HG02759 (cell line): ENCODE results near the gene FAAH.
"Not testable (repeated sequence)": the region's sequence is repeated elsewhere in the genome, so short reads cannot be mapped to it uniquely, and the experiment has no call there.

ENCODE experiments used
- ATAC-seq: cut with Tn5 transposase; IDR thresholded peaks from one replicate; pipeline ENCODE4 v1.9.1; 2021; ENCODE audit warnings: mild to moderate bottlenecking, moderate library complexity; ENCODE audit not compliant: unreplicated experiment

The FAAH gene

DNA sequence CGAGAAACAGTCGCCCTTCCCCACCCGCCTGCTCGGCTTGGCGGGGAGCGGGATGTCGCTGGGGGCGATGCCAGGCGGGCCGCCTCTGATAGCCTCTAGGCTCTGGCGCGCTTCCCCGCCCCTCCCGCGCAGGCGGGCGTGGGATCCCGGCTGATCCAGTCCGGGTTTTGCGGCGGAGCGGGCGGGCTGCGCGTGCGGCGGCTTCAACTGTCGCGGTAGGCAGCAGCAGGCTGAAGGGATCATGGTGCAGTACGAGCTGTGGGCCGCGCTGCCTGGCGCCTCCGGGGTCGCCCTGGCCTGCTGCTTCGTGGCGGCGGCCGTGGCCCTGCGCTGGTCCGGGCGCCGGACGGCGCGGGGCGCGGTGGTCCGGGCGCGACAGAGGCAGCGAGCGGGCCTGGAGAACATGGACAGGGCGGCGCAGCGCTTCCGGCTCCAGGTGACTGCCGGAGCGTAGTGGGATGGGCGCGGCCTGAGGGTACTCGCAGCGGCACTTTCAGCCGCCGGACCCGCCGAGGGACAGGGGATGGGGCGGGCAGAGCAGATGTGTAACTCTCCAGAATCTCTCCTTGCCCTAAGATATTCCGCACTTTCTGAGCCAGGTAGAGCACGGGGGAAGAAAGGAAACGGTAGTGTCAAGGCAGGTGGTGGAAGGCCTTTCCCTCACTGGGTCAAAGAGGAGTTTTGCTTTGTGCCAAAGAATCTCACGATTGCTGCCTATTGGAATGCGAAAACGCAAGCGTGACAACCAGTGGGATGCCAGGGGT is at the start of gene FAAH:
Gene FAAH, plus strand, starts transcription at position 210 of the 764 bp plus-strand sequence. Its CDS starts 32 bp downstream, at position 242.
- ATAC-seq = no peak

DNA sequence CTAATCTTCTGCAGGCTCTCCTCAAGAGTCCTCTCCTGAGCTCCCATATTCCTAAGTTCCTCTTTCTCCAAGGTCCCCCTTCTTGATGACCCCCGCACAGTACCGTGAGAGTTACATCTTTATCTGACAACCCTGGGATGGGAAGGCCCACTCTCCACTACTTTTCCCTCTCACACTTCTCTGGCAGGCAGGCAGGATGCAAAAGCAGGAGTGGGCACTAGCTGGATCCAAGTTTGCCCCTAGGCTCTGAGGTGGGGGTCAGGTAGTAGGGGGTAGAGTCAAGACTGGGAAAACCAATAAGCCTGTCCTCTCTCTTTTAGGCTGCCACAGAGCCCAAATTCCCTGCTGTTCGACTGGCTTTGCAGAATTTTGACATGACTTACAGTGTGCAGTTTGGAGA is 49.6 kb upstream of the FAAH start:
- no peak for ATAC-seq

DNA sequence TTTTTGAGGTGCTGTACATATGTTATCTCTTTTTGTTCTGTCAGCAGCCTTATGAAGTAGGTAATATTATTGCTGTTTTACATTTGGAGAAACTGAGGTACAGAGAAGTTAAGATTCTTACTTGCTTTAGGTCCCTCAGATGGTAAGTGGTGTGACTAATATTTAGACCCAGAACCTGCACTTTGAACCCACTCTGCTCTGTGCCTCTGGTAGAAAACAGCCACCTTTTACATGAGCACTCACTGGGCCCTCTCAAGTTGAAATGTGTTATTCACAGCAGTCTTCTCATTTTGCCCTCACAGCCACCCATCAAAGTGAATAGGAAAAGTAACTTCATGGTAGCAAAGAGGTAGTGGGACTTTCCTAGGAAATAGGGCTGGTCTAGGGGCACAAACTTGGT is 48.8 kb upstream of the FAAH start:
- no peak for ATAC-seq

DNA sequence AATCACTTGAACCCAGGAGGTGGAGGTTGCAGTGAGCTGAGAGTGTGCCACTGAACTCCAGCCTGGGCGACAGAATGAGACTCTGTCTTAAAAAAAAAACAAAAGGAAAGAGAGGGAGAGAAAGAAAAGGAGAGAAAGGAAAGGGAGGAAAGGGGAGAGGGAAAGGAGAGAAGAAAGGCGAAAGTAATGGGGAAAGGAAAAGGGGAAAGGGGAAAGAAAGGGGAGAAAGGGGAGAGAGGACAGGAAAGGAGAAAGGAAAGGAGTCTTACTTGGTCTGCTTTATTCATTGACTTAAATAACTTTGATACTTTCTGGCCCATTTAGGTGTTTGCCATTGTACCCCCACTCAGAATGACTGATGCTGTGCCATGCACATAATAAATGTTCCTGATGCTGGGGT is 41.8 kb upstream of the FAAH start:
- no peak for ATAC-seq

DNA sequence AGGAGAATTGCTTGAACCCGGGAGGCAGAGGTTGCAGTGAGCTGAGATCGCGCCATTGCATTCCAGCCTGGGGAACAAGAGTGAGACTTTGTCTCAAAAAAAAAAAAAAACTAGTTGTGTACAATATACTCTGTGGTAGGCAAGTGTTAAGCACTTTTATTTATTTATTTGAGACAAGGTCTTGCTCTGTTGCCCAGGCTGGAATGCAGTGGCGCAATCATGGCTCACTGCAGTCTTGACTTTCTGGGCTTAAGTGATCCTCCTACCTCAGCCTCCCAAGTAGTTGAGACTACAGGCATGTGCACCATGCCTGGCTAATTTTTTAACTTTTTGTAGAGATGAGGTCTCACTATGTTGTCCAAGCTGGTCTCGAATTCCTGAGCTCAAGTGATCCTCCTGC is 38.2 kb upstream of the FAAH start:
- ATAC-seq = not testable (repeated sequence)

DNA sequence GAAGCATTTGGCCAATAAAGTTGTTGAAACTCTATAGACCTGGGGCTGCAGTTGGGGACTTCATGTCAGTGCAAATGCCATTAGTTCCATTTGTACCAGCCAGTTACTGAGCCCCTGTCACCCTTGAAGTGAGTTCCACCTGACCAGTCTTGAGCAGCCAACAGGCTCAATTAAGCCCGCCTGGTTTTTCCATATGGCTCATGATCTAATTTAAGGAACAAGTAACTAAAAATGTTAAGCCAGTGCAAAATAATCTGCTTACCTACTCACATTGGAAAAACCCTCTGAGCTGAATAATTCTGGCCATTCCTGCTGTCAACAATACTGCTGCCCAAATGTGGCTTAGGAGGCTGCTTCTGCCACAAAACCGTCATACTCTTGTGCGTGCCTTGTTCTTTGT is 32.0 kb upstream of the FAAH start:
- no peak for ATAC-seq

DNA sequence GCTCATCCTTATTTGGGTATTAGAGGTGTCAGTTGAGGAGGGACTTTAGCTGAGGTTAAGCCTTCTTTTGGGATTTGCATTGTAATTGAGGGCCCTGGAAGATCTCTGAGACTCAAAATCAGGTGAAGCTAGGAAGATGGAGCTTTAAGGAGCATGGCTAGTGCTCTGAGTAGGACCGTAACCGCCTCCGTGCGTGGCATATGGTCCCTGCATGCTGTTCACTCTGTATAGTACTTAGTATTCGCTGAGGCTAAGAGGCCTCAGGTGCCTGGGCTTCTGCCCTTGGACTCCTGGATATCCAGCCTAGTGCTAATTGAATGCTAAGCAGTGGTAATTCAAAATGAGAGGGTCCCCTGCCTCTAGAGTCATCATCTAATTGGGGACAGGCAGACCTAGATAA is 31.0 kb upstream of the FAAH start:
- ATAC-seq = no peak

DNA sequence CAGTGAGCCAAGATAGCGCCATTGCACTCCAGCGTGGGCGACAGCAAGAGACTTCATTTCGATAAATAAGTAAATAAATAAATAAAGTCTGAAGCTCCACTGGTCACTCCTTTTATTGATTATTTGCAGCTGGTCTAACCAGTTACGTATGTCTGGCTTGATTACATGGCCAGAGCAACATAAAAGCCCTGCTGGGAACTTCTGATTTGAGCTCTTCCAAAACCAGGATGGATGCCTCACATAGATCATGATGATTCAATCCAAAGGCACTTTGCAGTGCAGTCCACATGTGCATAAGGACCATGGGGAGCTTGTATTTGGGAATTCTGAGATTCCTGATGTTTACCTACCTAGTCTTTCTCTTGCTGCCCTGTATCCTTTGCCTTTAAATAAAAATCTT is 29.5 kb upstream of the FAAH start:
- ATAC-seq = no peak

DNA sequence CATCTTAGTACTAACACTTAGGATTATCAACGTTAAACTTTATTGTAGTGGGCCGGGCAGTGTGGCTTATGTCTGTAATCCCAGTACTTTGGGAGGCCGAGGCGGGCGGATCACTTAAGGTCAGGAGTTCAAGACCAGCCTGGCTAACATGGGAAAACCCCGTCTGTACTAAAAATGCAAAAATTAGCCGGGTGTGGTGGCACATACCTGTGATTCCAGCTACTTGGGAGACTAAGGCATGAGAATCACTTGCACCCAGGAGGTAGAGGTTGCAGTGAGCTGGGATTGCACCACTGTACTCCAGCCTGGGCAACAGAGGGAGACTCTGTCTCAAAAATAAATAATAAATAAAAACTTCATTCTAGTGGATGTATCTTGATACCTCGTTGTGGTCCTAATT is 28.3 kb upstream of the FAAH start:
- not testable (repeated sequence) for ATAC-seq

DNA sequence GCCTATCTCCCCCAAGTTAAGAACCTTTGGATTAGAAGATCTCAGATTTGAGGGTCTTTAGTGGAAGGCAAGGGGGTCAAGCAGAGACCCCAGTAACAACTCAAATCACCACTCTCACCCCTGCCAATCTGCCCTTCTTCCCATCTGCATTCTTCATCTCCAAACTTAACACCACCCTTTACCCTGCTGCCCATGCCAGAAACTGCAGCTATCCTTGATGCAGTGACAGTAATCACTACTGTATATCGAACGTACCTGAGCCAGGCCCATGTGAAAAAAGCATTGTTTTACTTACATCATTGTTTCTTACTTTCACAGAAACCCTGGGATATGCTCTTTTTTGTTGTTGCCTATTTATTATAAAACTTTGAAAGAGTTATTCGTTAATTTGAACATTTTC is 27.0 kb upstream of the FAAH start:
- no peak for ATAC-seq

DNA sequence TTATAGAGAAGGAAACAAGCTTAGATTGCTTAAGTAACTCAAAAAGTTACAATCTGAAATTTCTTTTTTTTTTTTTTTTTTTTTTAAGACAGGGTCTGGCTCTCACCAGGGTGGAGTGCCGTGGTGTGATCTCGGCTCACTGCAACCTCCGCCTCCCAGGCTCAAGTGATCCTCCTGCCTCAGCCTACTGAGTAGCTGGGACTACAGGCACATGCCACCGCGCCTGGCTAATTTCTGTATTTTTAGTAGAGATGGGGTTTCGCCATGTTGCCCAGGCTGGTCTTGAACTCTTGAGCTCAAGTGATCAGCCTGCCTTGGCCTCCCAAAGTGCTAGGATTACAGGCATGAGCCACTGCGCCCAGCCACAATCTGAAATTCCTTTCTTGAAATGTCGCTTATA is 26.4 kb upstream of the FAAH start:
- ATAC-seq = not testable (repeated sequence)

DNA sequence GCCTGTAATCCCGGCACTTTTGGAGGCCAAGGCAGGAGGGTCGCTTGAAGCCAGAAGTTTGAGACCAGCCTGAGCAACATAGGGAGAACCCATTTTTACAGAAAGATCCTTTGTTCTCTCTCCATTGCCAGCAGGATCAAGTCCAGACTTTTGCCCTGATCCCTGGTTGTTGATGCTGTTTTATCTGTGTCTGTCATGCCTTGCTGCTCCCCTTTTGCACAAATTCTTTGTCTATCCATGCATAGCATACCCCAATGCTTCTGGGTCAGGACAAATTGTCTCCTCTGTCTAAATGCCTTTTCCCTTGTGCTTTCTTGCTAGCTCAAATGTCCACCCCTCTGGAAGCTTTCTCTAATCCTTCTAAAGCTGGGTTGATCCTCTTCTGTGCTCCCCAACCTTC is 25.3 kb upstream of the FAAH start:
- no peak for ATAC-seq

DNA sequence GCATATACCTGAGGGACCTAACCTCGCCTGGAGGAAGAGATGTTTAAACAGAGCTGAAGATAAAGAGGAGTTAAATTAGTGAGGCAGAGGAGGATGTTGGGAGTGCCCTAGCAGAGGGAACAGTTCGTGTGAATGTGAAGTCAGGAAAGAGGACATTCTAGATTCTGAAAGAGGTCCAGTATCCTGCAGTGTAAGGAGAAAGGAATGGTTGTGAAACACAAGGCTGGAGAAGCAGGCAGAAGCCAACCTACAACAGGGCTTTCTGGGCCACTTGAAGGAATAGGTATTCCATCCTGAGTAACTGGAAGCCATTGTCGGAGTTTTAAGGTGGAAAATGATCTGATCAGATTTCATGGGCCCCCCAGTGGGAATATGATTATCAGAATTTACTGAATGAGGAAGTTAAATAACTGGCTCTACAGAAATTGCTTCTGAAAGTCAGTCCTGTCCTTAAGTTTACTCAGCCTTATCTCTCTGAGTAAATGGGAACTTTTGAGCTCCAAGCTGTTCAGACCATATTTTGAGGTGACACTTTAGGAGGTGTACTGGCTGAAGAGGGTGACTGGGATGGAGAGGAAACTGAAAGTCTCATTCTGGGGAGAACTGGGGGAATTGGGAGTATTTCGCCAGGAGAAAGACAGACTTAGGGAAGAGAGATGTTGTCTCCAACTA is 24.4 kb upstream of the FAAH start:
- ATAC-seq = no peak

DNA sequence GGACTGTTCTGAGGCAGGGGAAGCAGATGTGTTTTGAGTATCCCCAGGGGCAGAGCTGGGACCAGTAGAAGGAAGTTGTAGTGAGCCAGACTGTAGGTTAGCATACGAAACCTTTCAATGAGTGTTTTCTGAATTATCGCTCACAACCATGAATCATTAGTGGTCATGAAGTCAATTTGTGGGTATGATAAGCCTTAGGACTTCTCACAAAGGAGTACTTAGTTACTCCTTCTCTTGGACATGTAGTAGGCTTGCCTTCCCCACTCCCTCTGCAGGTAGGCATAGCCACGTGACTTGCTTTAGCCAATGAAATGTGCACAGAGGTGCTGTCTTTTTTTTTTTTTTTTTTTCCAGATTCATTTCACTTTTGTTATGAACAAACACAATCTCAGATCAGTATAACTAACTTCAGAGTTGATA is 23.9 kb upstream of the FAAH start:
- ATAC-seq = no peak

DNA sequence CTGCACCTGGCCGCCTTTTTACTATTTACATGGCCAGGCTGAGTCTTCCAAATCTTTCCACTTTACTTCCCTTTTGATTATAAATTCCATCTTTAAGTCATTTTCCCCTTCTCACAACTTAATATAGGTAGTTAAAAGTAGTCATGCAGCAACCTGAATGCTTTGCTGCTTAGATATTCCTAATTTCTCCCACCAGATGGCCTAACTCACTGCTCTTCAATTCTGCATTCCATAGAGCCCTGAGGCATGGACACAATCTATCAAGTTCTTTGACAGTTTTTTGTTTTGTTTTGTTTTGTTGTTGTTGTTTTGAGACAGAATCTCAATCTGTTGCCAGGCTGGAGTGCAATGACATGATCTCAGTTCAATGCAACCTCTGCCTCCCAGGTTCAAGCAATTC is 21.7 kb upstream of the FAAH start:
- no peak for ATAC-seq

DNA sequence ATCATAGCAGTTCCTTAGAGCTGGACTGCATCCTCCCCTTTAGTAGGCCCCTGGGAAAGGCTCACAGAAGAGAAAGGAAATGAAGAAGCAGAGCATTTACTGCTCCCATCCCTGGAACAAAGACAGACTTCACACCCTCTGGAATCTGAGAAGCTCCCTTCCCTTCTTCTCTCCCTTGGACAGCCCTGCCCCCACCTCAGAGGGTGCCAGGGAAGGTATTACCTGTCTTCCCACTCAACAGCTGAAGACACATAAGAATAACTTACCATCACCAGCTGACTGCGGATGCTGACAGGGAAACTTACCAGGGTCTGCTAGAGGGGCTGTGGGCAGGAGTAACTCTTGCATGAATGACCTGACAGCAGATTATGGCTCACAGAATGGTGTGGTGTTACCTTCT is 14.1 kb upstream of the FAAH start:
- no peak for ATAC-seq

DNA sequence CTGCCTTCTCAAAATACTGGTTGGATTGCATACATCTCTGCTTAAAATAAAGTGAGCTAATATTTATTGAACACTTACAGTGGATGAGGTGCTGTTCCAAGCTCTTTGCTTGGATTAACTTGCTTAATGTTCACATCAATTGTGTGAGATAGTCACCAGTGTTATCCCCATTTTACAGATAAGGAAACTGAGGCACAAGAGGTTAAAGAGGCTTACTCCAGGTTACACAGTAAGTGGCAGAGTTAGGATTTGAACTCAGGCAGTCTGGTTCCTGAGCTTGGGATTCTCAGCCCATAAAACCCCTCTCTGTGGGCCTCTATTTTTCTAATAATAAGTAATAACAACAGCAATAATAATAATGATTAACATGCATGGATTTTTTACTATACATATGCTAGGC is 13.6 kb upstream of the FAAH start:
- no peak for ATAC-seq

DNA sequence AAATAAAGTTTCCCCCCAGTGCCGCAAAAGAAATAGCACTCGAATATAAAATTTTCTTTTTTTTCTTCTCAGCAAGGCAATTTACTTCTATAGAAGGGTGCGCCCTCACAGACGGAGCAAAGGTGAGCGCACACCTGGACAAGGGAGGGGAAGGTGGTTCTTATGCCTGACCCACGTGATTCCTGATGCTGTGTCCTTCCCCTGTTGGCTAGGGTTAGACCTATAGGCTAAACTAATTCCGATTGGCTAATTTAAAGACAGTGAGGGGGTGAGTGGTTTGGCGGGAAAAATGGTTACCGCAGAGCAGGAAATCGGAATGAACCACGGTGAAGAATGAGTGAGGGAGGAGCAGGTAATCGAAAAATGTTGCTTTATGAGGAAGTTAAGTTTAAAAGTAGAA is 607 bp upstream of the FAAH start:
- no peak for ATAC-seq

DNA sequence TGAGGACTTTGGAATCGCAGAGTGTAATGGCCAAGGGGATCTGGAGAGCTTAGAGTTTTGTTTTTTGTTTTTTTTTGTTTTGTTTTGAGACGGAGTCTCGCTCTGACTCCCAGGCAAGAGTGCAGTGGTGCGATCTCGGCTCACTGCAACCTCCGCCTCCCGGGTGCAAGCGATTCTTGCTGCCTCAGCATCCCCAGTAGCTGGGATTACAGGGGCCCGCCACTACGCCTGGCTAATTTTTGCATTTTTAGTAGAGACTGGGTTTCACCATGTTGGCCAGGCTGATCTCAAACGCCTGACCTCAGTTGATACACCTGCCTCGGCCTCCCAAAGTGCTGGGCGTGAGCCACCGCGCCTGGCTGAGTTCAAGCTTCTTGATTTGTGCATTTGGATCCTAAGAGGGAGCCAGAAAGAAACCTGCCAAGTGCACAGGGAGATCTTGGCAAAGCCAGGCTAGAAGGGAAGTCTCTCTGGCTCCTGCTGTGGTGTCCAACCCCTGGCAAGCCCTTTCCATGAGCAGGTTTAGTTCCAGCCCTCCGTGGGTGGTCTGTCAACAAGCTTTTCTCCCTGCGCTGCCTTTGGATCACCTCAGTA is 852 bp downstream of the FAAH start:
- ATAC-seq = no peak

DNA sequence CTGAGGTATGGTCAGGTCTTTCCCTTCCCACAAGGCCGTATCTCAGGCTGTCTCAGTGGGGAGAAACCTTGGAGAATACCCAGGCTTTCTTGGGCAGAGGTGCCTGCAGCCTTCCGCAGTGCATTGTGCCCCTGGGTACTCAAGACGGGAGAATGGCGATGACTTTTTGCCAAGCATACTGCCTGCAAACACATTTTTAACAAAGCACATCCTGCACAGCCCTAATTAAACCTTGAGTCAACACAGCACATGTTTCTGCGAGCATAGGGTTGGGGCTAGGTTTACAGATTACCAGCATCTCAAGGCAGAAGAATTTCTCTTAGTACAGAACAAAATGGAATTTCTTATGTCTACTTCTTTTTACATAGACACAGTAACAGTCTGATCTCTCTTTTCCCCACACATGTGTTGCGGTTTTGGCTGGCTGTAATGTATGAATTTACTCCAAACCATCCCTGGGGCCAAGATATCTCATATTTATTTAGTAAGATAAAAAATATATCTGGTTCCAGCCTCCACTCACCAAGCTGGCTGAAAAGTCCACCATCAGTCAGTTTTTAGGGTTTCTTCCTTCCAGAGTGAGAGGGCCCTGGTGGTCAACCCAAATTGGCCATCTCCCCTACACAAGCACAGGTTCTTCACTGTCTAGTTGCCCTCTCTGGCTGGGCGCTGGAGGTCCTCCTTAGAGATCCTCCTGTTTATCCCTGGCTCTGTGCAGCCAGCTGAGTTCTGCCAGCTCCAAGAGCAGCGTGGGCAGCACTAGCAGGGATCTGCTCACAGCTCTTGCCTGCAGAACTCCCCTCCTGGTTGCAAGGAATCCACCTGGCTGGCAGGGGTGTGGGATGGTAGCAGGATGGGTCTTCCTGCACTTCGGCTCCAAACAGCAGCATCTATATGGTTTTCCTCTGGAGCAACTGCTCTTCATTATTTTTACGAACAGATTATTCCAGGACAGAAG is 2.6 kb downstream of the FAAH start:
- ATAC-seq = no peak

DNA sequence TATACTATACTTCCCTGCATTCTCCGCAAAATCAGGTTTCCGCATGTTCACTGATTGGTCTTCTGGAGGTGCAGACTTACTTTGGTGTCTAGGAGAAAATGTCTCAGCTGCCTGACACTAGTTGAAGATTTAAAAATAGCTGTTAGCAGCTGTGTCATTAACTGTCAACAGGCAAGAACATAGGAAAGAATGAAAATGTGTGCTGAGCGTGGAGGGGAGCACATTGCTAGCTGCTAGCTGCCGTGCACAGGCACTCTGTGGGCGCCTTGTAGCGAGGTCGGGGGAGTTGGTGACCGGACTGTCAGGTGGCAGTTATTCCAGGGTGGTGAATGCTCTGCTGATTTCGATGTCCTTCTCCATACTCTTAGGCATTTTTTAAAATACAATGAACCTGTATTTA is 5.2 kb downstream of the FAAH start:
- no peak for ATAC-seq
